MCF 10A (cell line): ENCODE data around the gene HMGN3. TPM values are rescaled to one million over a fixed set of nuclear protein-coding genes. Genes with fewer than 3 reads are reported as not detected.

Experiments used
- BruUV-seq: library from RNA; stranded (reverse); fragments of 400-500 nt; replicated peaks from 2 replicates; lab custom pipeline; 2021; lab: Mats Ljungman, UMichigan
- CTCF ChIA-PET: fragments of 300-600 bp; sonication (Branson Sonifier 250); formaldehyde crosslinking; extraction: SDS; loops from one replicate; lab custom pipeline; 2021; ENCODE audit warnings: antibody characterized with exemption, inconsistent platforms; lab: Yijun Ruan, JAX
- POLR2A ChIA-PET: fragments of 300-600, 350-650 bp; sonication (Branson Sonifier 250); formaldehyde crosslinking; extraction: SDS; loops from one replicate; lab custom pipeline; 2020; ENCODE audit warnings: antibody characterized with exemption, inconsistent platforms; lab: Yijun Ruan, JAX
- DNase-seq: peaks from one replicate; pipeline ENCODE4 v3.0.0-alpha.2; 2018; ENCODE audit not compliant: unreplicated experiment
- H3K27ac Mint-ChIP-seq: one replicate; pipeline ENCODE4 v1.8.0; 2022; ENCODE audit warnings: mild to moderate bottlenecking, low read depth, mixed read lengths; ENCODE audit not compliant: unreplicated experiment
- H3K27me3 Mint-ChIP-seq: one replicate; pipeline ENCODE4 v1.8.0; 2022; ENCODE audit warnings: mixed read lengths; ENCODE audit not compliant: insufficient read depth, unreplicated experiment
- H3K36me3 Mint-ChIP-seq: one replicate; pipeline ENCODE4 v1.8.0; 2022; ENCODE audit warnings: mild to moderate bottlenecking, moderate library complexity, mixed read lengths; ENCODE audit not compliant: insufficient read depth, unreplicated experiment
- H3K4me1 Mint-ChIP-seq: one replicate; pipeline ENCODE4 v1.8.0; 2022; ENCODE audit warnings: mixed read lengths; ENCODE audit not compliant: insufficient read depth, unreplicated experiment
- H3K4me3 Mint-ChIP-seq: one replicate; pipeline ENCODE4 v1.8.0; 2022; ENCODE audit warnings: mild to moderate bottlenecking, moderate library complexity, mixed read lengths; ENCODE audit not compliant: unreplicated experiment
- H3K9me3 Mint-ChIP-seq: one replicate; pipeline ENCODE4 v1.8.0; 2022; ENCODE audit warnings: mixed read lengths; ENCODE audit not compliant: unreplicated experiment
- intact Hi-C: fragments of 100-400 bp; cut with micrococcal nuclease; formaldehyde crosslinking; loops from 2 replicates; pipeline ENCODE4 v1.14.1; 2022
- total RNA-seq: library from RNA; stranded (reverse); gene quantifications from 2 replicates; pipeline ENCODE4 v1.2.3, GENCODE V29; 2022
- TF ChIP-seq, protein P1 (sequence below): fragments of 200-600 bp; IDR thresholded peaks from one replicate; pipeline ENCODE4 v1.8.0; 2022; ENCODE audit warnings: antibody characterized with exemption, mild to moderate bottlenecking; ENCODE audit not compliant: unreplicated experiment

HMGN3 gene
- total RNA-seq, 1 experiment from 2014 or later, result 36.5 TPM

- Mint-ChIP-seq H3K4me3 (no peak overlapping the region), H3K4me1 (peaks cover 10% of the 10 kb centered on the region), H3K27me3 (no peaks in the 10 kb centered on the region), H3K27ac (no peak overlapping the region), H3K36me3 (no peaks in the 10 kb centered on the region), H3K9me3 (peaks cover under 1% of the 10 kb centered on the region)
- CTCF ChIA-PET, result interaction anchor here (0.7 to 0.8 kb wide), 3 partner anchors 14 to 446 kb away, joined by 3 read pairs; no protein-coding TSS in a partner anchor
- intact Hi-C loops, result no loop called here
- no peak for DNase-seq
- no TSS peak for BruUV-seq
- POLR2A ChIA-PET, result interaction anchor here (0.7 to 2.2 kb wide), 11 partner anchors 9 to 157 kb away, joined by 3 to 15 read pairs (median 4); partner anchors contain the start of gene PHIP
- TF ChIP-seq, protein P1, sequence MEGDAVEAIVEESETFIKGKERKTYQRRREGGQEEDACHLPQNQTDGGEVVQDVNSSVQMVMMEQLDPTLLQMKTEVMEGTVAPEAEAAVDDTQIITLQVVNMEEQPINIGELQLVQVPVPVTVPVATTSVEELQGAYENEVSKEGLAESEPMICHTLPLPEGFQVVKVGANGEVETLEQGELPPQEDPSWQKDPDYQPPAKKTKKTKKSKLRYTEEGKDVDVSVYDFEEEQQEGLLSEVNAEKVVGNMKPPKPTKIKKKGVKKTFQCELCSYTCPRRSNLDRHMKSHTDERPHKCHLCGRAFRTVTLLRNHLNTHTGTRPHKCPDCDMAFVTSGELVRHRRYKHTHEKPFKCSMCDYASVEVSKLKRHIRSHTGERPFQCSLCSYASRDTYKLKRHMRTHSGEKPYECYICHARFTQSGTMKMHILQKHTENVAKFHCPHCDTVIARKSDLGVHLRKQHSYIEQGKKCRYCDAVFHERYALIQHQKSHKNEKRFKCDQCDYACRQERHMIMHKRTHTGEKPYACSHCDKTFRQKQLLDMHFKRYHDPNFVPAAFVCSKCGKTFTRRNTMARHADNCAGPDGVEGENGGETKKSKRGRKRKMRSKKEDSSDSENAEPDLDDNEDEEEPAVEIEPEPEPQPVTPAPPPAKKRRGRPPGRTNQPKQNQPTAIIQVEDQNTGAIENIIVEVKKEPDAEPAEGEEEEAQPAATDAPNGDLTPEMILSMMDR, result no peak
Observed at GRCh38 chr6:79225717-79226599, 8.5 kb downstream of the HMGN3 start.

GRCh38 chr6:79223611-79224404, 10.7 kb downstream of the HMGN3 start:
- Mint-ChIP-seq H3K27ac (no peak overlapping the region), H3K36me3 (no peaks in the 10 kb centered on the region), H3K27me3 (no peaks in the 10 kb centered on the region), H3K4me3 (no peak overlapping the region), H3K9me3 (peaks cover 11% of the 10 kb centered on the region), H3K4me1 (peaks cover 10% of the 10 kb centered on the region)
- POLR2A ChIA-PET, result interaction anchor here (0.5 to 1.7 kb wide), 7 partner anchors 9 to 402 kb away, joined by 3 to 8 read pairs (median 3); partner anchors contain the start of gene PHIP
- no TSS peak for BruUV-seq
- TF ChIP-seq, protein P1, result no peak
- DNase-seq, result no peak
- intact Hi-C loops, result no loop called here
- CTCF ChIA-PET, result no interaction called here

GRCh38 chr6:79215213-79215824, 19.2 kb downstream of the HMGN3 start:
- intact Hi-C loops, result no loop called here
- Mint-ChIP-seq H3K4me1 (no peaks in the 10 kb centered on the region), H3K4me3 (no peak overlapping the region), H3K27ac (no peak overlapping the region), H3K27me3 (no peaks in the 10 kb centered on the region), H3K9me3 (peaks cover 8% of the 10 kb centered on the region), H3K36me3 (peaks cover 8% of the 10 kb centered on the region)
- POLR2A ChIA-PET, result interaction anchor here (0.8 kb wide), 1 partner anchor 11 kb away, joined by 4 read pairs; no protein-coding TSS in a partner anchor
- TF ChIP-seq, protein P1, result no peak
- no TSS peak for BruUV-seq
- no peak for DNase-seq
- CTCF ChIA-PET, result no interaction called here
